GM21360 (cell line): ENCODE measurements around the gene IPCEF1.
"Not testable (repeated sequence)": the region's sequence is repeated elsewhere in the genome, so short reads cannot be mapped to it uniquely, and the experiment has no call there.

ENCODE experiments used
- ATAC-seq: cut with Tn5 transposase; IDR thresholded peaks from one replicate; pipeline ENCODE4 v1.9.1; 2021; ENCODE audit warnings: mild to moderate bottlenecking, moderate library complexity; ENCODE audit not compliant: unreplicated experiment

IPCEF1 gene

GRCh38 chr6:154337406-154338005 is 19.1 kb downstream of the IPCEF1 start:
- no peak for ATAC-seq

- peak; percentile 47 for ATAC-seq
These were observed 22.5 kb downstream of the IPCEF1 start for GRCh38 chr6:154334147-154334546.

GRCh38 chr6:154331750-154332149 is 24.9 kb downstream of the IPCEF1 start:
- ATAC-seq = no peak

DNA sequence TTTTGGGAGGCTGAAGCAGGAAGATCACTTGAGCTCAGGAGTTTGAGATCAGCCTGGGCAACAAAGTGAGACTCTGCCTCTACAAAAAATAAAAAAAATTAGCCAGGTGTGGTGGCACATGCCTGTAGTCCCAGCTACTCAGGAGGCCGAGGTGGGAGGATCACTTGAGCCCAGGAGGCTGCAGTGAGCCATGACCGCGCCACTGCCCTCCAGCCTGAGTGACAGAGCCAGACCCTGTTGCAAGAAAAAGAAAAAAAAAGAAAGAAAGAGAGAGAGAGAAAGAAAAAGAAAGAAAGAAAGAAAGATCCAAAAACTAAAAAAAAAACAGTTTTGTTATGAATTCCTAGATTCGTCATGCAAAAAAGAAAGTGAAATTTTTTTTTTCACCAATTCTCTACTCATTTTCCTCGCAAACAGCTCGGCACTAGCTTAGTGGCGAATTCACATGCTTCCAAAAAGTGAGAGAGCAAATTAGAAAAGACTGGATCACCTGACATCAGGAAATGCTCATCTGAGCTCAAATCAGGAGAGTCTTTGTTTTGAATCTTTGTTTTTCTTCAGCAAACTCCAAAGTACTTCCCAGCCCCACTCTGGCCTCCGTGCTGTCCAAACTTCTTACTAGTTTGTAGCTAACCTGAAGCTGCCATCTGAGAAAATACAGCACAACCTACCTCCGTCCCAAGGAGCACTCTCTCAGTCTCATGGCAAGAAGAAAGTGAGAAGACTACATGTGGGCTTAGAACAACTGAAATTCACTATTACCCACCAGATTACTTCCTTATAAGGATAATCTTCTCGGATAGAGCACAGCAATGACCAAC is 27.0 kb downstream of the IPCEF1 start:
- ATAC-seq = no peak

GRCh38 chr6:154327313-154327712 is 29.3 kb downstream of the IPCEF1 start:
- ATAC-seq = not testable (repeated sequence)

GRCh38 chr6:154325142-154325541 is 31.5 kb downstream of the IPCEF1 start:
- ATAC-seq = no peak

DNA sequence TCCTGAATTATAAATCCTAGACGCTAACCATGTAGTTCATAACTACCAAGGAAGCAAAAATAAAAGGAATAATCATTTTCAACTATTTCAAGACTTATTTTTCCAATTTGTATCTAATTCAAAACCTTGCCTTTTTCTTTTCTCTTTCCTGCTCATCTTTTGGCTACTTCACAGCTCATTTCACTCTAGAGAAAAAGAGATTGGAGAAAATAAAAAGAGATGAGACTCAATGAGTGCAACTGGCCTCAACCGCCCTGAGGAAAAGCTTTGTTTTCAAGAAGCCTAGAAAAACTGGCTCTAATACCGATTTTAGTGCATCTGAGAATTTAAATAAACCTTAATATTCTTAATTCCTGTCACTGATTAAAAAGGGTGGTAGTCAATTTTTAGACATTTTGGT is 36.4 kb downstream of the IPCEF1 start:
- ATAC-seq = no peak

GRCh38 chr6:154319231-154319858 is 37.3 kb downstream of the IPCEF1 start:
- ATAC-seq = no peak

DNA sequence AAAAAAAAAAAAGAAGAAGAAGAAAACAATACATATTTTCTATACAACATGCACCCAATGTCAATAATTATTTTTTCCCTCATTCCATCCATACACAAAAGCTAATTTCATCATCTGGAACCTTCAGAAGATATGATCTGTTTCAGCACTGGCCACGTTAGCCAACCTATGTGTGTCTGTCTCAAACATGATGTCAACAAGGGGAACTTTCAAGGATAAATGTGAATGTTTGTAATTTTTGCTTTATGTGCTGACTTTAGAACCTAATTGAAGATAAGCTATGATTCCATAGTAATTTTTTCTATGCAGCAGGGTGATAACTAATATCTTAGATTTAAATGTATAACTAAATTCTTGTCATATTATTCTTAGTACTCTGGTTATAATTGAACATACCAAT is 37.9 kb downstream of the IPCEF1 start:
- ATAC-seq = no peak

DNA sequence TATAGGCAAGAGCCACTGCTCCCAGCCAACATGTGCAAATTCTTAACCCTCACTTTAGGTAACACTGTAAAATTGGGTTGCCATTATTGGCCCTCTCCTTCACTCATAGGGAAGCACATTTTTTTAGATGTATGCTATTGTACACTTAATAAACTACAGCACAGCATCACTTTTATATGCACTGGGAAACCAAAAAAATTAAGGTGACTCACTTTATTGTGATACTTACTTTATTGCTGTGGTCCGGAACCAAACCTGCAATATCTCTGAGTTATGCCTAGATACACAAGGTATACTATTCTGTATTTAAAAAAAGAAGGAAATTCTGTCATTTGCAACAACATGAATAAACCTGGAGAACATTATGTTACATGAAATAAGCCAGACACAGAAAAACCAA is 40.5 kb downstream of the IPCEF1 start:
- no peak for ATAC-seq

DNA sequence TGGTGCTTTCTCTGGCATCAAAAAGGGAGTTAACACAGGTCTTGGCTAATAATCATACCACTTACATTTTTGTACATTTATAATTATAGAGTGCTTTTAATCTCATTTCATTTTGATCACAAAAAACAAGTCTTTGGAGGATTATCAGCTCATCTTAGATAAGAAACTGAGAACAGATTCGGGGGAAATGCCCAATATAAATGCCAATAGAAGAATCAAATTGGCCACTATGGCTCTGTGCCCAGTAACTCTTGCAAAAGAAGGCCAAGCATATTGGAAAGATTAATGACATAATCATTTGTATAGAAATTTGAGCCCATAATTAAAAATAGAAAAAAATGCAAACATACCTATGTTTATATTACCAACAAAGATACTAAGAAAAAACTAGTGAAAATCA is 42.5 kb downstream of the IPCEF1 start:
- ATAC-seq = no peak

- no peak for ATAC-seq
These were observed 47.6 kb downstream of the IPCEF1 start for GRCh38 chr6:154308986-154309385.

GRCh38 chr6:154307696-154308425 is 48.7 kb downstream of the IPCEF1 start:
- no peak for ATAC-seq

DNA sequence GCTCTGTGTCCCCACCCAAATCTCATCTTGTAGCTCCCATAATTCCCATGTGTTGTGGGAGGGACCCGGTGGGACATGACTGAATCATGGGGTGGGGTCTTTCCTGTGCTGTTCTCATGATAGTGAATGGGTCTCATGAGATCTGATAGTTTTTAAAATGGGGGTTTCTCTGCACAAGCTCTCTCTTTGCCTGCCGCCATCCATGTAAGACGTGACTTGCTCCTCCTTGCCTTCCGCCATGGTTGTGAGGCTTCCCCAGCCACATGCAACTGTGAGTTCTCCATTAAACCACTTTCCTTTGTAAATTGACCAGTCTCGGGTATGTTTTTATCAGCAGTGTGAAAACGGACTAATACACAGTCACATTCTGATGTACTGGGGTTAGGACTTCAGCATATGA is 49.5 kb downstream of the IPCEF1 start:
- not testable (repeated sequence) for ATAC-seq

DNA sequence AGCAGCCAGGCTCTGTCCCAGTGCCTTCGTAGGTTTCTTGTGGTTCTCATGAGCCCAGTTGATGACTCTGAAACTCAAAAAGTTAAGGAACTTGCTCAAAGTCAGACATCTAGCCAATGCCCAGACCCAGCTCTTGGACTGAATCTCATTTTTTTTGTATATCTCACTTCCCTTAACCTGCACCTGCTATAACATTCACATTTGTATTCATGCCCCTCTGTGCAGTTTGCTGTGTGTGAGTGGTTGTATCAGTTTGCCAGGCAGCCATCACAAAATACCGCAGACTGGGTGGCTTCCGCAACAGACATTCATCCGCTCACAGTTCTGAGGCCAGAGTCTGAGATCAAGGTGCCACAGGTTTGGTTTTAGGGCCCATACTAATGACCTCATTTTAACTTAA is 49.9 kb downstream of the IPCEF1 start:
- peak; percentile 35 for ATAC-seq

DNA sequence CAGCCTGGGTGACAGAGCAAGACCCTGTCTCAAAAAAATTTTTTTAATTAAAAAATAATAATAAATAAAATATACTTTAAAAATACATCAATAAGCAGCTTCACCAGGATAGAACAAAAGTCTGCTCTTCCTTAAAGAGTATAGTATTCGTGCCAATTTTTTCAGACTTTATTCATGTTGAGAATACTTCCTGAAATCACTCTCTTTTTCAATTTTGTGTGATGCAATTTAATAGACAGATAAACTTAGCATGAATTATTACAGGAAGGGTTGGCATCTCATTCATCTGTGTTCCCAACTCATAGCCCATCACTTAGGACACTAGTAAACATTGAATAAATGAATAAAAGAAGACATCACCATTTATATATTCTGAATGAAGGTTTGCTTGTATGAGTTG is 52.4 kb downstream of the IPCEF1 start:
- no peak for ATAC-seq

- not testable (repeated sequence) for ATAC-seq
These were observed 53.0 kb downstream of the IPCEF1 start for GRCh38 chr6:154303642-154304041.

- peak; percentile 94 for ATAC-seq
These were observed 54.5 kb downstream of the IPCEF1 start for GRCh38 chr6:154301839-154302752.

DNA sequence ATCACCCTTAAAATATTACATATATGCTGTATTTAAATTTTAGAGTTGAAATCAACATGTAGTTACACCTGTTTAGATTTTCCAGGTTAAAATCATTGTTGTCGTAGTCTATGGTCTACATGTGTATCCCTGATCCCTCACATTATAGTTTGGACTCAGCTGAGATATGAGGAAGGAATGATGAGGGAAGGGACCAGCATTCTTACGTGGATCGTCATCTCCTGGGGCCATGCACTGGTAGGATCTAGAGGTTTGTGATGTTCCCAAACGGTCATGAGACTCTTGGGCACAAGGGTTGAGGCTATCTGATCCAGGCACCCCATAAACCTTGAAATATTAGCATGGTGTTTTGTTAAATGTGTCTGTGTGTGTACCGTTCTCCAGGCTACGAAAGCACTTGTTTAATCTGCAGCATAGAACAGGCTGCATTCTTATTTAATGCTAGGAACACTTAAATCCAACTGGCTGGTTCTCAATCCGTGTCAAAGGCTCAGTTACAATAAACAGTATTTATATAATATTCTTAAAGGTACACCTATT is 55.4 kb downstream of the IPCEF1 start:
- ATAC-seq = no peak

- ATAC-seq = no peak
These were observed 58.3 kb downstream of the IPCEF1 start for GRCh38 chr6:154298297-154298696.
